CD4-positive, alpha-beta T cell treated with Interleukin-17A for 4 hours (primary cell): ENCODE results near the gene BNC2.
"Not testable (repeated sequence)": the region's sequence is repeated elsewhere in the genome, so short reads cannot be mapped to it uniquely, and the experiment has no call there.

Source experiments
- DNase-seq: peaks from one replicate; pipeline ENCODE4 v3.0.0-alpha.2; 2020; ENCODE audit warnings: mixed read lengths

The BNC2 gene

DNA sequence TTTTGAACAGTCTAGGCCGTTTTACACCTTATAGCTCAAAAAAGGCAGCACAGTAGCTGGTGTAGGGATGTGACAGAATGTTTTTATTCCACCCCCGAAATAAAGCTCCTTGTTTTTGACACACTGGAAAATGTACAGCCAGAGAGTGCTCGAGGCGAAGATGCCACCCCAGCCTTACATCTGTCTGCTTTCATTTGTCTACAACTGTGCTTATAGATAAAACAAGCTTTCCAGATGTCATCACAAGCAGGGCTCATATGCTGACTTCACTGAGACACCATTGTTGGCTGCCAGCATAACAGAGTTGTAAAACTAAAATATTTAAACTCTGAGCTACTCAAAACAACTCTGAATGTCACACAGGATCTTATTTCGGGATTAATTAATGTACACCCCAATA lies 386.3 kb downstream of the BNC2 start:
- no peak for DNase-seq

DNA sequence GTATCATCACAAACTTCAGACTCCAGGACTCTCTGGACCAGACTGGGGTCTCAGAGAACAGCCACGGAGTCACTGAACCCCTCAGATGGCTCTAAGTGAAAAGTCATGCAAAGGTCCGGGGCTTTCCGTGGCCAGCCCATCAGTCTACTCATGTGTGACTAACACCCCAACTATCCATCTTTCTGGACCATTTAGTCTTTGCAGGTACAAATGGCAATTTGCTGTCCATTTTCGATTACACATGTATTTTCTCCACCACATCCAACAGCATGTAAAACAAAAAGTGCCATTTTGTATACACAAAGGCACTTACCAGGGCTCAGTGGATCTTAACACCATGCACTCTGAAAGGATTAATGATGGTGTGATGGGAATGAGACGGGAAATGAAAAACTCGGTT lies 387.7 kb downstream of the BNC2 start:
- DNase-seq, result no peak

DNA sequence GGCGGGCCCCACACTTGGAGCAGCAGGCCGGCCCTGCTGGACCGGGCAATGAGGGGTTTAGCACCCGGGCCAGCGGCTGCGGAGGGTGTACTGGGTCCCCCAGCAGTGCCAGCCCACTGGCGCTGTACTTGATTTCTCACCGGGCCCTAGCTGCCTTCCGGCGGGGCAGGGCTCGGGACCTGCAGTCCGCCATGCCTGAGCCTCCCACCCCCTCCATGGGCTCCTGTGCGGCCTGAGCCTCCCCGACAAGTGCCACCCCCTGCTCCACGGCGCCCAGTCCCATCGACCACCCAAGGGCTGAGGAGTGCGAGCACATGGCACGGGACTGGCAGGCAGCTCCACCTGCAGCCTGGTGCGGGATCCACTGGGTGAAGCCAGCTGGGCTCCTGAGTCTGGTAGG lies 389.9 kb downstream of the BNC2 start:
- not testable (repeated sequence) for DNase-seq

DNA sequence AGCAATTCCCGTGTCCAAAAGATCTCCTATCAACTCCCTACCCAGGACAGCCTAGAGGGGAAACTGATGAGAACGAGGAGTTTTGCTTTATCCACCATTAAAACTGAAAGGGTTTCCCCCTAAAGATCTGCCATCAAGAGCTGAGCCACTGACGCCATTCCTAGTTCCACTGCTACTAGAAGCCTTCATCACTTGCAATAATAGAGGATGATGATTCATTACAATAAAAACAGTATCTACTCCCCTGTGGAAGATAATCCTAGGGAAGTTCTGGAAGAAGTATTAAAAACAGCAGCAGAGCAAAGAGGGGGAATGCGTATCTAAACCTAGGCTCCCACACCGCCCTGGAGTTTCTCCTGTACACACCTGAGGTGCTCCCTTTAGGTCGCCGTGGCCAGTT lies 394.5 kb downstream of the BNC2 start:
- DNase-seq, result no peak

DNA sequence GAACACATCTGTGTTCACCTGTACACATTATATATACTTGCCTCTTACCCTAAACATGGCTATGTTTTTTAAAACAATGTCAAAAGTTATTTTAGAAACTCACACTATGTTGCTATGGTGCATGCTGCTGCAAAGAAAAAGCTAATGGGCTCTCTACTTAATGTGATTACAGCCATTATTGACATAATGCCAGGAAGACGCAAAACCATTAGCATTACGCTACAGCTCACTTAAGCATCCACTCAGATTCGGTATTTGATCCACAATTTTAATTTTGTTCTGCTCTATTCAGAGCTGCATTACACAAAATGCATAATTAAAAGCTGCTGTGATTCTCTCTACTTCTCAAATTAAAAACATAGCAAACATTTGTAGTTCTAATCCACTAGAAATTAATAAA lies 395.2 kb downstream of the BNC2 start:
- no peak for DNase-seq

DNA sequence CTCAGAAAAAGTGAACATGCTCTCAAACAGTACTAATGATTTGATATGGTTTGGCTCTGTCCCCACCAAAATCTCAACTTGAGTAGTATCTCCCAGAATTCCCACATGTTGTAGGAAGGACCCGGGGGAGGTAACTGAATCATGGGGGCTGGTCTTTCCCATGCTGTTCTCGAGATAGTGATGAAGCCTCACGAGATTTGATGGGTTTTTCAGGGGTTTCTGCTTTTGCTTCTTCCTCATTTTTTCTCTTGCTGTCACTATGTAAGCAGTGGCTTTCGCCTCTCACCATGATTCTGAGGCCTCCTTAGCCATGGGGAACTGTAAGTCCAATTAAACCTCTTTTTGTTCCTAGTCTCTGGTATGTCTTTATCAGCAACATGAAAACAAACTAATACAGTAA lies 401.3 kb downstream of the BNC2 start:
- DNase-seq, result no peak

DNA sequence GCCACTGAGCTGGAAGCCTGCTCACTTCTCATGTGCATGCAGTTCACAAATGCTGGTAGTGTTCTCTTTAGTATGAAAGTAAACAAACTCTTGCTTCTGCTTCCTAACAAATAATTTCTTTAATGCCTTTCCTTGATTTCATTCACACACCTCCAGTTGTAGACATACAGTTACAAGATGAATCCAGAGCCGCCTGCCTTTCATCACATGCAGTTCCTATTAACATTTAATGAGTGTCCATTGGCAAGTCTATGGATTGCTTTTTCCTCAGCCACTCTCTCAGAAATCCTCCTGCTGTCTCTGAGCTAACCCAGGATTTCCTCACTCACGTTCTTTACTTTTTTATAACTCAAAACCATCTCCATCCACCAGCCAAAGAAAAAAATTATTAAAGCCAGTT lies 408.6 kb downstream of the BNC2 start:
- no peak for DNase-seq

DNA sequence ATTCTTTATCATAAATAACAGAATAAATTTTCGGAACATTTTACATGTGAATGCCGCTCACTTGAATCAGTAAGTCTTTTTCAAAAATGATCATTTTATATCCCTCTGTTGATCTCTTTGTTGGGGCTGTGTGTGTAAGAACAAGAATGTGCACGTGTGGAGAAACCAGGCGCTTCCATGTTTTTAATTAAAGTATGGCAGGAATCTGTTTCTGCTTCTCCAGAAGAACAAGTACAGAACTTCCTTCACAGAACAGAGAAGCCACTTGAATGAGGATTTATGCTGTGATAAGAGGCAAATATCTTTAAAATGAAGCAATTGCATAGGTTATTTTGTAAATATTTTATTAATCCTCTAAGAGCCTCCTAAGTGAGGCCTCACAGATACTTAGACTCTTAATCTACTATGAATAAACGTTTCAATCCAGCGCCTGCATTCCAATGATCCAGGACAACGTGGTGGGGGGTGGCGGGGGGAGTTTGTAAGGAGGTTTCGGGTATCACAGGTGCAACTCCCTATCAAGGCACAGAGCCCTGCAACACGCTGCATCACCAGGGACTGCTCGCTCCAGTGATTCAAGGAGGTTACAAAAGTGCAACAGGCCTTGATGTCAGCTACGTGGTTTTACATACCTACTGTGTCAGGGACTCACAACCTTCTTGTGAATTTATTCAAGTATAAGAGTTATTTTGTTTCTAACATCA lies 409.2 kb downstream of the BNC2 start:
- DNase-seq, result no peak

DNA sequence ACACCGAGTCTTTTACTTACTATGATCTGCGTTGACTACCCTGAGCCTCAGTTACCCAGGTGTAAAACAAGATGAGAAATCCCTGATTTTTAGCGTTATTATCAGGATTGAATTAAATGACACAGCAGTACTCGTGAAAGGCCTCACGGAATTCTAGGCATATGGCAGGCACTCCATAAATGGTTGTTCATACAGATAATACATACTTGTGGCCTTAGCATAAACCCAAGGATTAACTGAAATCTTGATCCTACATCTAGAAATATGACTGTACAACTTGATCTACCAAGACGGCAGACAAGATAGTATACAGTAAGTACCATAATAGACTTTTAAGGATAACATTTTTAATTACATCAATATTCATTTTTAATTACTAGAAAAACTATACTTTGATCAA lies 409.8 kb downstream of the BNC2 start:
- no peak for DNase-seq

DNA sequence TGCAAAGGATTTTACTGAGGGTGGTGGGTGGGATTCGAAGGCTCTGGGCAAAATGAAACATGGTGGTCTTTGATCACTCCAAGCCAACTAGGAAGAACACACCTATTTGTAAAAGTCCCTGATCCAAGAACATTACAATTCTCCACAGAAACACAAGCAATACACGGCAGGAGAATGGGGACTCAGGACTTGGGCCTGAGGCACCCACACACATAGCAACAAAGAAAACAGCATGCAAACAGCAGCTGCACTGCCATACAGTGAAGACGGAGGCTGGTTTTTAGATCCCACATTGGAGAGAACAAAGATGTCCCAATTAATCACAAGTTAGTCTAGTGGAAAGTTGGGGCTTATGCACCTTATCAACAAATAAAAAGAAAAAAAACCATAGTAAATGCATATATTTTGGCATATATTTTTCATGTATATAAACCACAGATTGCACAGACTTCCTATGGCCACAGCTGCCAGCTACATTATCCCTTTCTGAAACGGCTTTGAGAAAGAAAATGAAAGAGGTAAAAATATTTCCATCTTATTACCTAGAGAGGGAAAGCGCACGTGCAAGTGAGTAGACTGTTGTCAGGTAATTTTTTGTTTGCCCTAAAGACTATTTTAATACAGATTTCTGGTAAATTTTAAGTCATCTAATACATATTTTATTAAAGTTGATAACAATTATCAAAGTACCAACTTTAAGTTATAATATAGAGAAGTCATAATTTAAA lies 410.9 kb downstream of the BNC2 start:
- no peak for DNase-seq

DNA sequence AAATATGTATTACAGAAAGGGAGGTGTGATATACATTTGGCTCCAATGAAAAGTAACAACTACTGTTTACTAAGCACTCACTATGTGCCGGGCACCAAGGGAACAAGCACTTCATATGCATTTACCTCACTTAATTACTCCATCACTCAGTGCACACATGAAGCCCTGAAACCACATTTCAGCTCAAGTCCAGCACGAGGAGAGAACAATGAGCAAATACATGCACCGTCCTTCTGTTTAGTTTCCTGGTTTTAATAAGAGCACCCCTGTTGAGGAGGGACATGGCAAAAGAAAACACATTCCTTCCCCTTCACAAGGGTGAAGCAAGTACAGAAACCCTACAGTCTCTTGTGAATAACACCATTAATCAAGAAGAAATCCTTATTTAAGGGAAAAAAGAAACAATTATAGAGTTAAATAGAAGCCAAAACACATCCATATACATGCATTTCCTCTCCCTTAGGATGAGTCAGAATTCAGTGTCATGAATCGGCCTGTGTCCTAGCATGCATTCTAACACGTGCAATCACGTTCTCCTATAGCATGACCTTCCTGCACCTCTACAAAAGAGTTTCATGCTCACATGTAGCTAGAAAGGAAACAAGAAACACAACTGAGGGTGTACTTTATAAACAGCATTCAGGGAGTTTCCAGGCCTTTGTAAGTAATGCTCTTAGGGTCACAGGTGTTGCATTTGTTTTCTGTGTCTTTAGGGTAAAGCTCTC lies 411.6 kb downstream of the BNC2 start:
- DNase-seq, result no peak

DNA sequence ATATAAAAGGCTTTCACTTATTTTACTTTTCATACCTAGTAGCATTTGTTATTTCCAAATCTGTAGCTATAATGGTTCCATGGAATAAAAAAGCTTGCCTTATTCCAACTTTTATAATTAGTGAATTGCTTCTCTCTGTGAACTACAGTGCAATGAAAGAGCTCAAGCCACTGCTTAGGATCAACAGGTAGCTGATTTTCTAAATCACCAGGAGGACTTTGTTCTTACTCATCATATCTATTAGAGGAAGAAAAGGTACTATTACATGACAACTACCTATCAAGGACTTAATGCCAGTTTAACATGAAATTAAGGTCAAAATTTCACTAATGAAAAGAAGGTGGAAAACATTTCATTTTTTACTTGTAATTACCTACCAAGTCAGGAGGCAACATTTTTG lies 414.6 kb downstream of the BNC2 start:
- no peak for DNase-seq

DNA sequence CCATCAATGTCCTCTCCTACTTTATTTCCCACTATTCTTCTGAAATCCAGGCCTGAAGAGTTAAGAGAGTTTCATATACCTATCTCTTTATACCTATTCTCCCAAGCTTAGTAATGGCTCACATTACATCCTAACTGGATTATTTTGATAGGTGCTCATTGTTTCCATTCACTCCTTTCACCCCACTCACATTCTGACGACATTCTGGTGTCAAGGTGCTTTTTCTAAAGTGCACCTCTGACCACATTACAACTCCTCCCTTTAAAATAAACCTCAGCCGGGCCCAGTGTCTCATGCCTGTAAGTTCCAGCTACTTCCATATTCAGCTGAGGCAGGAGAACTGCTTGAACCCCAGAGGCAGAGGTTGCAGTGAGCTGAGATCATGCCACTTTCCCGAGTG lies 417.1 kb downstream of the BNC2 start:
- no peak for DNase-seq

DNA sequence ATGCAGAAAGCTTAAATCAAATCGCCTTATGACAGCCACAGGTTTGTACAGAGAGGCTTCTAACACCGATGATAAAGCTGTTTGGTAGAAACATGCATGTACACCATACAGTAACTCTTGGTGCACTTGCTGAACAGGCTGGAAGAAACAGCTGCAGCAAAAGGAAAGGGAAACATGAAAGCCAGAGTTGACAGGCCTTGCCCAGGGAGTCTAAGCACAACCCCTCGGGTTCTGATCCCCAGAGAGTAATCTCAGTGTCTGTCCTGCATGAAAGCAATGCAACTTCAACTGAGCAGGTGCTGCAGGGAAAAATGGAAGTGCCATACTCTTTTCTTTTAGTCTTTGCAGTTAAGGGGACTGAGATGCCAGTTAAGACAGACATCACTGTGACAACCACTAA lies 419.9 kb downstream of the BNC2 start:
- no peak for DNase-seq

DNA sequence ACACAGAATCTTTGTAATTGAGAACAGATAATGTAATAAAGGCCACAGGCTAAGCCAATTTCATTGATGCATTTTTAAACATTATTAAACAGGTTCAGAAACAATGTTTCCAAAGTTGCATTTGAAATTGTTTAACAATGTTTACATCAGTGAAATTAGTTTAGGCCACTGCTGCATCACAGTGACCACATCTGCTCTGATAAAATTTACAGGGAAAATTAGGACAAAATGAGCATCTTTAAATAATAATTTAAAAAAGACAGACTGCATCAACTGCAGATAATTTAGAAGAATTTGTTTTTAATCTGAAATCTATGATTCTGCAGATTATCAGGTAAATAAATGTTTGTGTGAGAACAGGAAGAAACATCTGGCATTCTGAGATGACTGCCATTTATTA lies 420.4 kb downstream of the BNC2 start:
- no peak for DNase-seq

DNA sequence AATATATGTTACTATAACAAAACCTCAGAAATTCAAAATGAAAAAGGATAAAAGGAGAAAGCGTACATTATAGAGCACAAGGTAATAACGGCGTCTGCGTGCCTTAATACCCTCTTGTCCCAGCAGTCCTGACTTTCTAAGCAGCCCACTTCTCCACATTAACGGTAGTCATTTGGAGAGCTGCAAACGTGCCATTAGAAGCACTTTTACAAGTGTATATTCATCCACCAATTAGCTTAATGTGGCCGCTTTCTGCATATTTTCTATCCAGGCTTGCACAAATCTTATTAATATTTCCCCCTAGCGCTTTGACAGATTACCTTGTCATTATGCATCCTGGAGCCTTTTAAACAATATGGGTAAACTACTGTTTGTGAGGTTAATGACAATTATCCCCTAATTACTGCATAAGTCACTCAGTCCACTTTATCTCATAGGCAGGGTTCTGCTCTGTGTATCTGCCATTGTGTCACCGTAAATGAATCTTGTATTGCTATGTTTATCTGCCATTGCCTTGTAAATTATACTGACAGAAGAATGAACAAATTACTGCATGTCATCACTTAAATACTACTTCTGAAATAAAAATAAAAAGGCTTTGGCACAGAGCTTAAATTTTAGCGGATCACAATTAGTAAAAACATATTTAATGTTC lies 421.3 kb downstream of the BNC2 start:
- no peak for DNase-seq

DNA sequence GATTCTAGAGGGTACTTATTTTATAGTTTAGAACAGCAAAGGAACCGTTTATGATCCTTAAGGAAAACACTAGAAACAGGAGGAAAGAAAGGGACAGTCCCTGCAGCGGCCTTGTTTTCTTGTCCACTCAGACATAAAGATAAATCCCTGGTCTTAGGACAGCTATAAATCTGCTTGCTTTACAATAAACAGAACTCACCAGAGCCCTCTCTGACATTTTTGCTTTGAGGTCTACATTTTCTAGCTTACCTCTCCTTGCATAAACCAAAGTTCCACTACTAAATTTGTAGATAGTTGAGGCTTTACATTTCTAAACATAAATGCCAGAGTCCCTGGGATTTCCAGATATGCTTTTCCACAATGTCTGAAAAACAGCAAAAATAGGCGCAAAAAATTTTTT lies 422.5 kb downstream of the BNC2 start:
- no peak for DNase-seq

DNA sequence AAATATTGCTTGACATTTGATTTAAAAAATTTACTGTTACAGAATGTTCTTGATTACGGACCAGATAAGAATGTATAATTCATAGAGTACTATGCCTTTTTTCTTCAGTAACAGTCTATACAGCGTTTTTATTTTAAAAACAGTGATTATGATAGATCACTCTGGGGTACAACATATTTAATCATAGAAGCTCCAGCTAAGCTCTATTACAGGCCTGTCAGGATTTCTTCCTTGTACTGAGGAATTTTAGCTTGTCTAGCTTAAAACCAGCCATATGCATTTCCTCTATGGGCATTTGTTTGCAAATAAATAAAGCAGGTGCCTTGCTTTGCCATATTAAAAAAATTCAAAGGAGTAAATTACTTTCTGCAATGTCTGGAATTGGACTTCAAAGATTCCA lies 423.8 kb downstream of the BNC2 start:
- DNase-seq, result no peak

DNA sequence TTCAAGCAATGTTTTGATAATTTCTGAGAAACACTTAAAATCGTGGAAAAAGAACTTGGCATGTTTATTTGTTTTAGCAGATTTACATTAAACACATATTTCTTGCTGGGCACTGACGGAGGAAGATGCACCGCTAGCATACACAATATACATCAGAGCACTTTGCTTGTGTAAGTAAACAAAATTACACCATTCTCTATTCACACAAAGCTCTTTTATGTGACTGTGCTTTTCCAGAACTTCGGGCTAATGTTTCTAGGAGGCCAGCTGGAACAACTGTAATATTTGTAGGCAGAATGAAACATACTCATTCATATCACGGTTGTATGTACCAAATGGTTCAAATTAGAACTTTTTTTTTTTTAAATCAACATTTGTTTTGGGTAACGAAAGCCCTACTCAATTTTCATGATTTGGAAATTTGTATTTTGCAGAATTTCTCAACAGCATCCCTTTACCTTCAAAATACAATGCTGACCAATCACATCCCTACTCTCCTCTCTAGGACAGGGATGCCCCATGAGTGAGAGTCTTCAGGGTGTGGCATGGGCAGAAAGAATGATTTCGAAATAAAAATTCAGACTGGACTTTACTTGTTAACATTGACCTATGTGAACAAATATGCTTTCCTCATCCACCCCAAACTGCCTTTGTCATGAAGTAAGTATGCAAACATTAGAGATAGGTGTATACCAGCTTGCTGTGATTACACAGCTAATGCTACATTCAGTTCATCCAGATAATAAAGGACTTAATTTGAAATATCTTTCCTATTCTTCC lies 425.1 kb downstream of the BNC2 start:
- no peak for DNase-seq

DNA sequence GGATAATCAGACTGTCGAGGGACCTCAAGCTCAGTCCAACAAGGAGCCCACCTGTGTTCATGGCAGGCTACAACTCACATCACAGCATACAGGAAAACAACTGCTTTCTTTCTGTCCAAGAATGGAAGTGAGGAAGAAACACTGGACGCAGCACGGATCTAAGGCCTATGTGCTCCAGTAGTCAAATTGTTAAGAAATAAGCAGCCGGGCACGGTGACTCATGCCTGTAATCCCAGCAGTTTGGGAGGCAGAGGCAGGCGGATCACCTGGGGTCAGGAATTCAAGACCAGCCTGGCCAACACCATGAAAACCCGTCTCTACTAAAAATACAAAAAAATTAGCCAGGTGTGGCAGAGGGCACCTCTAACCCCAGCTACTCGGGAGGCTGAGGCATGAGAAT lies 427.8 kb downstream of the BNC2 start:
- no peak for DNase-seq

DNA sequence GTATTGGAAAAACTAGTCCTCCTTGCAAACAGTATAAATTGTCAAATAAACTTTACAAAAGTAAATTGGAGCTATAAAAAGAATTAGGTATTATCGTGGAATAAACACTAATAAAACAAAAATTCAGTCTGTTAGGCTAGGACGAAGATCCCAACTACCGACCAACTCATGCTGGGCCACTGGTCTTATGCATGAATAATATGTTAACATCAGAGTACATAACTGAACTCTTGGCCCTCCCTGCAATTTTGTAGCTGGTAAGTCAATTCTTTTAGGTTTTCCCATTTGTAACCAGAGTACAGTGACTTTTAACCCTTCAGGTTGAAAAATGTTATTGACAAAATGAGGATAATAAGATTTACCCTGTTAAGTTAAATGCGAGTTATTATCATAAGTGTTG lies 428.7 kb downstream of the BNC2 start:
- no peak for DNase-seq

DNA sequence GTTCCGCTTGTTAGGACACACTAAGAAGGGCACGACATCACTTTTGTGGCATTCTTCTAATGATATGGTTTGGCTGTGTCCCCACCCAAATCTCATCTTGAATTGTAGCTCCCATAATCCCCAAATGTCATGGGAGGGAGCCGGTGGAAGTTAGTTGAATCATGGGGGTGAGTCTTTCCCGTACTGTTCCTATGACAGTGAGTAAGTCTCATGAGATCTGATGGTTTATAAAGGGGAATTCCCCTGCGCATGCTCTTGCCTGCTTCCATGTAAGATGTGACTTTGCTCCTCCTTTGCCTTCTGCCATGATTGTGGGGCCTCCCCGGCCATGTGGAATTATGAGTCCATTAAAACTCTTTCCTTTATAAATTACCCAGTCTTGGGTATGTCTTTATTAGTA lies 431.6 kb downstream of the BNC2 start:
- DNase-seq, result not testable (repeated sequence)

DNA sequence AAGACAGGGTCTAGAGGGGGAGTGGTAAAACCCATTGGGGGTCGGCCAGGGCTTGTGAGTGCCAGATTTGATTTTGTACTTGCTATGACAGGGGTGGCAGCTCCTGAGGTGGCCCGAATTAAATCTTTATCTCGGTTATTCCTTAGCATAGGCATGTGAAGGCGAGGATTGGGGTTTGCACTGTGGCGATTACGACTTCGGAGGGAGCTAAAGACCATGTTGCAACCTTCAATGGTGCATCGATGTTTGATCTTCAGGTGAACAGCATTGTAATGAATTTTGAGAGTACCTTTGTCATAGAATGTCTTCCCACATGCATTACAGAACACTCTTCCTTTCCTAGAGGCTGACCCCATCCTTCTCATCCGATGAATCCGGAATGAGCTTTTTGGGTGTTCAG lies 433.9 kb downstream of the BNC2 start:
- no peak for DNase-seq
